Activated CD8-positive, alpha-beta memory T cell treated with anti-CD3 and anti-CD28 coated beads, Interleukin-2, amount 50 U/mL, for 24 hours (primary cell): ENCODE data around the gene PSMG1.
A peak's percentile ranks its signal among the peaks of the same experiment; 100 is the strongest.
"Not testable (repeated sequence)": the region's sequence is repeated elsewhere in the genome, so short reads cannot be mapped to it uniquely, and the experiment has no call there.

Experiments used
- DNase-seq: peaks from one replicate; pipeline ENCODE4 v3.0.0-alpha.2; 2020; ENCODE audit errors: extremely low read depth

Gene PSMG1, protein sequence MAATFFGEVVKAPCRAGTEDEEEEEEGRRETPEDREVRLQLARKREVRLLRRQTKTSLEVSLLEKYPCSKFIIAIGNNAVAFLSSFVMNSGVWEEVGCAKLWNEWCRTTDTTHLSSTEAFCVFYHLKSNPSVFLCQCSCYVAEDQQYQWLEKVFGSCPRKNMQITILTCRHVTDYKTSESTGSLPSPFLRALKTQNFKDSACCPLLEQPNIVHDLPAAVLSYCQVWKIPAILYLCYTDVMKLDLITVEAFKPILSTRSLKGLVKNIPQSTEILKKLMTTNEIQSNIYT

GRCh38 chr21:39183272-39184049 is at the start of gene PSMG1:
Gene PSMG1, minus strand, starts transcription at chr21:39183451. Its CDS starts 66 bp downstream, at chr21:39183385.
- DNase-seq, result peak; percentile 80

GRCh38 chr21:39232861-39233291 is 49.6 kb upstream of the PSMG1 start:
- DNase-seq, result no peak

DNA sequence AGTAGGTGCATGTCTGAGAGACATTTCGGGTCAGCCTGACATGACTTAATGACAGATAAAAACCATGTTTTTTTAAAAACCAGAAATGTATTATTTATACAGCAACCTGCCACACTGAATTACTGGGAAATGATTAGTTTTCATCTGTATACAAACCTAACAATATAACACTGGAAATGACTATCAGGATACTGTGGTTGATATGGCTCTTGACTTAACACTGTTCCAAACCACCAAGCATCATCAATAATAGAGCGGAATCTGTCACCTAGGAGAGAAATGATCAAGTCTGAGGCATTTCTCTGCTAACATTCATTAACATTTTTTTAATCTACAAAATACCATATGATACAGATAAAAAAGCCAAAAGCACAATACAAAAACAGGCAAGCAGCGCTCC is 41.7 kb upstream of the PSMG1 start:
- no peak for DNase-seq

GRCh38 chr21:39221997-39222486 is 38.8 kb upstream of the PSMG1 start:
- no peak for DNase-seq

- DNase-seq, result no peak
Measured at GRCh38 chr21:39221282-39221996, 38.2 kb upstream of the PSMG1 start.

DNA sequence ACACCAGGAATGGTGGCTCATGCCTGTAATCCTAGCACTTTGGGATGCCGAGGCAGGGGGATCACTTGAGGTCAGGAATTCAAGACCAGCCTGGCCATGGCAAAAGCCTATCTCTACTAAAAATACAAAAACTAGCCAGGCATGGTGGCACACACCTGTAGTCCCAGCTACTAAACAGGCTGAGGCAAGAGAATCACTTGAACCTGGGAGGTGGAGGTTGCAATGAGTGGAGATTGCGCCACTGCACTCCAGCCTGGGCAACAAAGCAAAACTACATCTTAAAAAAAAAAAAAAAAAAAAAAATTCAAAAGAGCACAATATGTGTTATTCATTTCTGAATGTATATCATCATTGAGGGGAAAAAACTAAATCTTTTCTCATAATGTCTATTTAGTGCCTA is 37.6 kb upstream of the PSMG1 start:
- DNase-seq, result not testable (repeated sequence)

- DNase-seq, result no peak
Measured at GRCh38 chr21:39220150-39220549, 36.9 kb upstream of the PSMG1 start.

GRCh38 chr21:39218082-39218409 is 34.8 kb upstream of the PSMG1 start:
- no peak for DNase-seq

- DNase-seq, result no peak
Measured at GRCh38 chr21:39217356-39218081, 34.3 kb upstream of the PSMG1 start.

GRCh38 chr21:39216290-39216689 is 33.0 kb upstream of the PSMG1 start:
- DNase-seq, result no peak

DNA sequence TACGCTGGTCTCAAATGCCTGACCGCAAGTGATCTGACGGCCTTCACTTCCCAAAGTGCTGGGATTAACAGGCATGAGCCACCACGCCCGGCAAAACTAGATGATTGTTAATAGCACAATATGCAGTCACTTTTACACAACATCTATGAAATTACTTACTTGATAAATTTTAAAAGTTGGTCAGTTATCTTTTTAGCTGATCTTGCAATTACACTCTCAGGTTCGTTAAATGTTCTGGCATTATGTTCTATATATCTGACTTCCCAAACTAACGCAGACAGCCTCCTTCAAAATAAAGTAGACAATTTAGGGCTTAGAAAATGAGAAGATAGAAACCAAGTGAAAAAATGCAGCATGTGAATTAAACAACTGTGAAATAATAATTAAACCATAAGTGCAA is 31.8 kb upstream of the PSMG1 start:
- DNase-seq, result no peak

- DNase-seq, result no peak
Measured at GRCh38 chr21:39209334-39209688, 26.1 kb upstream of the PSMG1 start.

DNA sequence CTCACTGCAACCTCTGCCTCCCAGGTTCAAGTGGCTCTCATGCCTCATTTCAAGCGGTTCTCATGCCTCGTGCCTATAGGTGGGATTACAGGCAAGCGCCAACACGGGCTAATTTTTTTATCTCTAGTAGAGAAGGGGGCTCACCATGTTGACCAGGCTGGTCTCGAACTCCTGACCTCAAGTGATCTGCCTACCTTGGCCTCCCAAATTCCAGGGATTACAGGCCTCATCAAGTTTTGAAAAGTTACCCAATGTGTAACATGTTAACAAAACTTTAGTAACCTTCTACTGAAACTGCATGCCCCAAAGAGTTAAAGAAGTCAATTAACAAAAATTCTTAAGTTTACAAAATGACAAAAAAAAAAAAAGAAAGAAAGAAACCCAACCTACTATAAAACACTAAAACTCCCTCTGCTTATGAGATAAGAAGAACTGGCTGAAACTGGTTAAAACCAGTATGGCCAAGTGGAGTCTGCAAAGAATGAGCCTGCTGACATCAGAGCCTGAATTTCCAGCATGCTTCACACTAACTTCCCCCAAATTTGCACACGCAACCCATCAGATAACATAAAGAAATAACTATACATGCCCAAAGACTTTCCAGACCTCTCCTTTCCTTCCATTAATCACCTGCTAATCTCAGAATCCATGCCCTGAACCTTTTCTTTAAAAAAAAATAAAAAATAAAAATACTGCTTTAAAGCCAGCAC is 25.5 kb upstream of the PSMG1 start:
- no peak for DNase-seq

GRCh38 chr21:39204134-39204533 is 20.9 kb upstream of the PSMG1 start:
- DNase-seq, result no peak

DNA sequence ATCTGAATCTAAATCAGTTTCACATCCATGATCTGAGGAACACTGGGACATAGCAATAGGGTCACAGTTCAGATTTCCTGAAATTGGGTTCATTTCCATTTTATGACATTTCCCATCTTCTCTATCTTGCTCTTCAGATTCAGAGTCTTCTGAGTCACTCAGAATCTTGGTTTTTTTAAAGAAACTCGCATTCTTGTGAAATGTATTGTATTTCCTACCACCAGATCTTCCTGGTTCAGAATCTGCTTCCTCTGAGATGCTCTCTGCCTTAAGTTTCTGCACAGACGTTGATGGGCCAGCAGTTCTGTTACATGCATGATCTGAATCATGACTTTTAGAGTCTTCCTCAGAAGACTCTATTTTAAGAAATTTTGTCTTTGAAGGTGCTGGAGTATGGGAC is 15.5 kb upstream of the PSMG1 start:
- DNase-seq, result no peak

DNA sequence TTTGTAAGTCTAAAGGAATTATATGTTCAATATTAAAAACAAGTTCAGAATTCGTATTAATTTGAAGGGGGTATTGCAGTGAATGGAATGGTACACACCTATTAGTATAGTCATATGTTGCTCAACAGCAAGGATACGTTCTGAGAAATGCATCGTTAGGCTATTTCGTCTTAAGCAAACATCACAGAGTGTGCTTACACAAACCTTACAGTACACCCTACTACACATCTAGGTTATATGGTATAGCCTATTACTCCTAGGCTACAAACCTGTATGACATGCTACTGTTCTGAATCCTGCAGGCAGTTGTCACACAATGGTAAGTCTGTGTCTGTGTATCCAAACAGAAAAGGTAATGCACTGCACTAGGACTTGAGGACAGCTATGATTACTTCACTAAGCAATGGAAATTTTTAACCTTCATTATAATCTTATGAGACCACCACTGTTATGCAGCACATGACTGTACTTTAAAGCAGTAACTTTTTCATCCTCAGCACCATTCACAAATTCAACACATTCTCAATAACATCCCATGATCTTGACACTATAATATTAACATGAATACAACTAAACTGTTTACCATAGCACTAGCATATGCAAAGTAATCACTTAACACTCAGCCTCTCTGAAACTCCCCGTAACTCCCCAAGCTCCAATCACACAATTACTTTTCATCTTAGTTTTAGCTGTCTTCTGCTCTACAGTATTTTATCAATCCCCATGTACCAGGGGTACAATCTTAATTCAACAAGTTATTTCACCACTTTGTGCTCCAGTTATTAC is 14.4 kb upstream of the PSMG1 start:
- DNase-seq, result no peak

GRCh38 chr21:39196838-39197237 is 13.6 kb upstream of the PSMG1 start:
- no peak for DNase-seq

GRCh38 chr21:39196310-39196709 is 13.1 kb upstream of the PSMG1 start:
- no peak for DNase-seq

DNA sequence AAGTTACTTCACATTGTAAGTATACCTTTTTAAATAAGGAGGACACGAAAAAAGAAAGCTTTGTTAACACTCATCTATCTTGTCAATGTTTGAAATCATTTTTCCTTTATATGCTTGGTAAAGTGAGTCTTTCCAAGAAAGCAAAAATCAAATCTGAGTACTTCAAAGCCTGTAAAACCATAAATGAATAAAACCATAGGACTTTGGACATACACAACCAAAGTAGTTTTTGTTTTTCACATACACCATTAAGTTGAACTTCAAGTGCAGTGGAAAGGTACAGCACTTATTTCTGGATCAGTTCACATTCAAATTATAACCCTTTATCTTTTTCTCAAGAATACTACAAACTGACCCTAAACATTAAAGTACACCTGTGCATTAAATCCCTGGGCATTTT is 10.1 kb upstream of the PSMG1 start:
- DNase-seq, result no peak

DNA sequence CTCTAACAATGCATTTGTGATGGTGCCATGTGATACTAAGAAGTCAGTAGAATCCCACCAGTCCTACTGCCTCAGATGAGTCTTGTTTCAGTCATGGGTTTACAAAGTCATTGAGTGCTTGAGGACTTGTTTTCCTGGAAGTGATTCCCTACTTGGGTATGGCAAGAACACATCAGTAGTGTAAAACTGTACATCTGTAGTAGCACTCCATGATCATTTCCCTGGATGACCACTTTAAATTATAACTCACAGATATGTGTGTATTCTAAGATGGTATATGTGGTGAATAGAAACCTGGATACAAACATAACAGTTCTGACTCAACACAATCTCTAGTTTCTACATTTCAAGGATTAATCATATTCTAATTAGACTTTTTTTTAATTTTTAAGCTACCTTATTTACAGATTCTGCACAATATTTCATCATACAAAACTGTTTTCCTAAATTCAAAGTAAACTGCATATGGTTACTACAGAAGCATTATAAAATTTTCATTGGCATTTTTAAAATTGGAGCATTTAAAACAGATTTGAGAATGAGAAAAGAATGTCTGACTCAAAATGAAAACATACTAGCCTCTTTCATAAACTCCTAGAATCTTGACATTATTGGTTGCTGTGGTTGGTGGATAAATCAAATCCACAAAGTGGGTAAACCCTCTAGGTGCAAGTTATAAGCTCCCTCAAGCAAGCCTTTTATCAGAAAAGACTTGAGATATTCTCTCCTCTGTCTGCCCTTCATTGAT is 6.8 kb upstream of the PSMG1 start:
- no peak for DNase-seq
